Middle frontal gyrus (tissue), 1 donor: ENCODE results near the gene C5.

ENCODE experiments used
- DNase-seq: peaks from one replicate; pipeline ENCODE4 v3.0.0-alpha.2; 2015; ENCODE audit warnings: low spot score; ENCODE audit errors: extremely low spot score

The C5 gene

DNA sequence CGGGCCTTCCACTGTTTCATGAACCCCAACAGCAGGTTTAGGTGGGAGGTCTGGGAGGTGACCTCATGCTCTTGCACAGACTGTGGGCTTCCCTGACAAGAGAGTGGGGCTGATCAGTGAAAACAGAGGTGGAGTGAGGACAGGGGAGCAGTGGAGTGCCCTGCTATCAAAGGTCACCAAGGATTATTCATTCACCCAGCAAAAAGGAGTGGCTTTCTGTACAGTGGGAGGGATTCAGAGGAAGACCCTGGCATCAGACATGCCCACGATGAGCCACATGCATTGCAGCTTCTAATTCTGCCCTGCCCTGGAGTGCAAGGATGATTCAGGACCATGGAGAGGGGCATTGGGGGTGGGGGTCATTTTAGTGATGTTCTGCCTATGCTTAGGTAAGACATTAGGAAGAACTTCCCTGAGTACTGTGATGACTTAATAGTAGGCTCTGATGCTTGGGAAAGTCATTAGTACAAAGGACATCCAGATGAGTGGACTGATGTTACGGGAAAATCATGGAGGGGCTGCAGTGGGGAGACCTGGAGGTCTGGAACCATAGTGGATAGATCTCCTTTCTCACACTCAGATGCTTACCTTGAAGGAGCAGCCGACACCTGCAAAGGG lies 136.3 kb downstream of the C5 start:
- no peak for DNase-seq

GRCh38 chr9:120912958-120913646 lies 137.0 kb downstream of the C5 start:
- no peak for DNase-seq

GRCh38 chr9:120911295-120911837 lies 138.7 kb downstream of the C5 start:
- DNase-seq: no peak

DNA sequence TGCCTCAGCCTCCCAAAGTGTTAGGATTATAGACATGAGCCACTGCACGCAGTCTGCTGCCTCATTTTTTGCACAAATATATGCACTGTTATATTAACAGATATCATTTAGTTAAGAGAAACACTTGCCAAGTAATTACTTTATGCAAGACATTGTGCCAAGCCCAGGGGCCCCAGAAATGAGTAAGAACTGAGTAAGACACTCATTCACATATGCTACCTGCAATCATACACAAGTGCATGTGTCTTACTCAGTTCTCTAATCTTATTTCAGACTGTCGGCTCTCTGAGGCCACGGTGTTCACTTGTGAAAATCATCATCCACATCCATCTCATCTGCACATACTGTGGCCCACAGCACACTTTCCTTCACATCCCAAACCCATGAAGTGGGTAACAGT lies 139.4 kb downstream of the C5 start:
- no peak for DNase-seq

DNA sequence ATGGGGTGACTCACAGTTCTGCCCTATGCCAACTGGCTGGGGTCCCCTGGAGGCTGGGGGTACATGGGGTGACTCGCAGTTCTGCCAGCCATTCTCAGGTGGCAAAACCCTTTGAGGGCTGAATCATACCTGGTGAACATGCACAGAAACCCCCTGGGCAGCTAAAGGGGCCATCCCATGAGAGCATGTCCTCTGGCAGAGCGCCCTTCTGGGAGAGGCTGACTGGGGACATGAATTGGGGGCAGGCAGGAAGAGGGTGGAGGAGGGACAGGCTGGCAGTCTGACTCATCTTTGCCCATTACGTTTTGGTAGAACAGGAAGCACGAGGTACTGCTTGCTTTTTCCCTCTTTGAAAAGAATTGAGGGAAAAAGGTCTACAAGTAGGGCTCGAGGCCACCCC lies 140.2 kb downstream of the C5 start:
- DNase-seq: no peak

DNA sequence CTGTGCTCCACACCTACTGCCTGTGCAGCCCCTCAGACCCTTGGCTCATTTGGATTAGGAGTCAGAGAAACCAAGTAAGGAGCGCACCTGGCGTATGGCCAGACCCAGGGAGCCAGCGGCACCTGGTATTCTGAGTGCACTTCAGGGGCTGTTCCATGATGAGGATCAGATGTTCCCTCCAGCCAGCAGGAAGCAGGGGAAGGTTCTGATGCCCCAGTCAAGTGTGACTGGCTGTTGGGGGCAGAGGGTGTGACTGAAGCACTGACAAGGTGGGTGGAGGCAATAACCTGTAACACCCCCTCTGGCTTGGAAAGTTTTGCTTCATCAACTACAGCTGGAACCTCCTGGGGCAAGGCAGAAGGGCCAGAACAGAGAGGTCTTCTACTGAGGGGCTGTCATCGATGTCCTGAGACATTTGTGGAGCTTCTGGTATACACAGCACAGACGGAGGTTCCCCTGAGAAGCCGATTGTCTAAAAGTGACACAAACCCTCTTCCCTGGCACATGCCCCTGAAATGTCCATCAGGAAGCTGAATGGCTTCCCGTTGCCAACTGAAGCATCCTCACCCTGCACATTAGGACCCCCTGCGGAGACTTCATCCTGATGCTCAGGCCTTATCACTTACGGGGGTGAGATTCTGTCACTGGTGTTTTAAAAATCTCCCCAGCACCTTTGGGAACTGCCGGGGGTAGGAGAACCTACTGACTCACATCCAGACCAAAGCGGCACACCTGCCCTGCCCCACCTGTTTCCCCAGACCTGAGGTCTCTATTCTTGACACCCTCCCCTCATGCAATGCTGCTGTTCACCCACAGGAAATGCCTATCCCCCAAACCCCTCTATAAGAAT lies 144.5 kb downstream of the C5 start:
- DNase-seq: no peak

GRCh38 chr9:120904978-120905301 lies 145.1 kb downstream of the C5 start:
- DNase-seq: no peak

DNA sequence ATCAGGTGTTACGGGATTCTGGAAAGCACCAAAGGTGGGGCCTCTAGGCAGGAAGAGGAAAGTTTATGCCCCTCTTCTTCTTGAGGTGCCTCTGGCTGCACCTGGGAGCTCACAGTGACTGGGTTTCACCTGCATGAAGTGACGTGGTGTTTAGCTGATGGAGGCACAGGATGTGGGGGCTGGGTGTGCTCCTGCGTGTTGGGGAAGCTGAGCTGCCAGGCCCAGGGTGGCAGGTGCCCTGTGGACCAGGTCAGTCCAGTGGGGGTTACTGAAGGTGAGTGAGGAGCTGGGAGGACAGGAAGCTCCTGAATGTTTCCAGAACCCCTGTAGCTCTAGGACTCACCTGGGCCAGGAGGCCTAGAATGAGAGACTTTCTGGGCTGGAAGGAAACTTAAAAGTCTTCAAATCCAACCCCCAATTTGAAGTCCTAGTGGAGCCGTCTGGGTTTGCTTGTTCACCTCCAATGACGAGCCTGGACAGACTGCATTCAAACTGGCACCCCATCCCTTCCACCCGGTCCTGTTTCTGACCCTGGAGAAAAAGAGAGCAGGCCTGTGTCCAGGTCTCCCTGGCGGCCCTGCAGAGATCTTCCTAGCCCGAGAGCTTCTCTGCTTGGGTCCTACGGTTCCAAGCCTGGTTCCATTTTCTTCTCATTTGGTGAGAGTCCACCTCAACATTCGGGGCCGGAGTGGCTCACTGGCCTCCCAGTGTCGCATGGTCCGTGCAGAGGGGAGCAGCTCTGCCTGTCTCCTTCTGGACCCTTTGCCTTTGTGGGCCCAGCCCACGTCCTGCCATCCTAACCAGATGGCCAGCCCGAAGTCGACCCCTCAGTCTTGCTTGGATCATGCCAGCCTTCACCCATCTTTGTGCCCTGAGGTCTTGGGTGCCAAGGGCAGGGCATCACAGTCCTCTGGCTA lies 145.8 kb downstream of the C5 start:
- DNase-seq: no peak

GRCh38 chr9:120902569-120903535 lies 147.2 kb downstream of the C5 start:
- no peak for DNase-seq
